HG03196 (cell line): ENCODE data around the gene SARNP.

ENCODE experiments used
- ATAC-seq: cut with Tn5 transposase; IDR thresholded peaks from one replicate; pipeline ENCODE4 v1.9.1; 2021; ENCODE audit not compliant: unreplicated experiment

SARNP gene

DNA sequence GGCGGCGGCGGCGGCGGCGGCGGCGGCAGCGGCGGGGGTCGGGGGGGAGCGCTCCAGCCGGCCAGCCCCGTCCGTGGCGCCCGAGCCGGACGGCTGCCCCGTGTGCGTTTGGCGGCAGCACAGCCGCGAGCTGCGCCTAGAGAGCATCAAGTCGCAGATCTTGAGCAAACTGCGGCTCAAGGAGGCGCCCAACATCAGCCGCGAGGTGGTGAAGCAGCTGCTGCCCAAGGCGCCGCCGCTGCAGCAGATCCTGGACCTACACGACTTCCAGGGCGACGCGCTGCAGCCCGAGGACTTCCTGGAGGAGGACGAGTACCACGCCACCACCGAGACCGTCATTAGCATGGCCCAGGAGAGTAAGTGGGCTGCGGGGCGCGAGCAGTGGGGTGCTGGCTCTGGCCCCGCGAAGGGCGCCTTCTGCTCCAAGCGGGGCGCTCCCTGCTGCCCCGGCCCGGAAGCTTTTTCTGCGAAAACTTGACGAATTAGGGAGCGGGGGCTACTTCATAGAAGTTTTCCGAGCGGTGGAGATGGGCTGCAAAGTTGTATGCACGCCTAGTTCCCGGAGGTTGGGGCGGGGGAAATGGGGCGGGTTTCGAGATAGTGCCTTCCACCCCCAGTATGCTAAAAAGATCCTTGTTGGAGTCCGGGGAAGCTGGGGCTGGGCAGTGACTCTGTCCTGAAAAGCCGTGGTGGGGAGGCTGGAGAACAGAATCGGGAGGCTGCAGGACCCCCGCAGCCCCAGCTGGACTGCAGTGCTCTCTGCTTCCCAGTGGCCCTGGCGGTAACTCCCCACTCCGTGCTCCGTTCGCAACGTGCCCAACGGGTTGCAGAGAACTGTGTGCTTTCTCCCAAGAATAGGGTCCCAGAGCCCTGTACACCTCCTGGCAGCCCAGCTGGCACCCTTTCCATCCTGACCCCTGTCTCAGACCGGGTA is 73.9 kb downstream of the SARNP start:
- ATAC-seq, result no peak

DNA sequence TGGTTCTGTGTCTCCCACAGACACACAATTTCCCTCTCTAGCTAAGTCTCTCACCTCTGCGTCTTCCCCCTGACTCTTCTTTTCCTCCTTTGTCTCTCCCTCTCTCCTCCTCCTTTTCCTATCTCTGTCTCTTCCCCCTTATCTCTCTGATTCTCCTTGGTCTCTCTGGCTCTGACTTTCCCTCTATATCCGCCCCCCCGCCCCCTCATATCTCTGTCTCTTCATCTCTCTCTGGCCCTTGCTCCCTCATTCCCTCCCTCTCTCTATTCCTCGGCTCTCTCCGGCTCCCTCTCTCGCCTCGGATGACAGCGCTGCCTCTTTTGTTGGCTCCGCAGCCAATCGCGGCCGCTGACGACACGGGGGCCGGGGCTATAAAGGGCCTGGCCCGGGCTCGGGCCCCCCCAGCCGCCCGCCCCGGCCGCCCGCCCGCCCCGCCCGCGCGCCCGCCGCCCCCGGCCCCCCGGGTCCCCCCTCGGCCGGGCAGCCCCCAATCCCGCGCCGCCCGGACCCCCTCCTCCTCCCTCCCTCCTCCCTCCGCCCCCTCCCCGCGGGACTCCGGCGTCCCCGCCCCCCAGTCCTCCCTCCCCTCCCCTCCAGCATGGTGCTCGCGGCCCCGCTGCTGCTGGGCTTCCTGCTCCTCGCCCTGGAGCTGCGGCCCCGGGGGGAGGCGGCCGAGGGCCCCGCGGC is 74.7 kb downstream of the SARNP start, which contains the start of gene GDF11:
Gene GDF11, plus strand, starts transcription at position 404 of the 687 bp plus-strand sequence. Its CDS starts 195 bp downstream, at position 599.
- peak; percentile 27 for ATAC-seq

DNA sequence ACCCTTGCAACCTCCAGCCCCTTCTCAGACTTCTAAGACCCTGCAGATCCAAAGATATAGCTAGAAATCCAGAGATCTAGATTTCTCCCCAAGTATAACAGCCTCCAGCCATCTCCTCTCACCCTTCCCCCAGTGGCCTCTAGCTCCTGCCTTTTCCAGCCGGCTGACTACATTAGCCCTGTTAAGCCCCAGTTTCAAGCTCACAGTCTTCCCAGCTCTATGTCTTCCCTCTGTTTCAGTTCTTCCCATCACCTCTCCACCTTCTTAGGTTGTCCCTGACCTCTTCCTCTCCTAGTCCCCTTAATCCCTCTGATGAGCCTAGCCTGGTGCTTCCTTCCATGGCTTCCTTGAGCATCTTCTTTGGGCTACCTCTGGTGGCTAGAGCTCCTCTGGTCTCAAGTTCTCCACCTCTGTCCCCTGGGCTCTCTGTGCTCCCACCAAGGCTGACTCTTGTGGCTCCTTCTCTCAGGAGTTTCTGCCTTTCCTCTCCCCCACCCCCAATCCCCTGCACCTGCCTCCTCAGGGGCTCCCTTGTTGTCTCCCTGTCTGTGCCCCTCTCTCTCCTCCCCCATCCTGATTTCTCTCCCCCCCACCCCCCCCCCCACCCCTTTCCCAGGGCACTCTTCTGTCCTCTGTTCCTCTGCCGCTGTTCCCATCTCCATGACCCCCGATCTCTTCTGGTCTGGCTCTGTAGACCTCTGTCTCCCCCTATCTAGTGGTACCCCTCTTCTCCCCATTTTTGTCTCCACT is 75.4 kb downstream of the SARNP start:
- ATAC-seq, result no peak

DNA sequence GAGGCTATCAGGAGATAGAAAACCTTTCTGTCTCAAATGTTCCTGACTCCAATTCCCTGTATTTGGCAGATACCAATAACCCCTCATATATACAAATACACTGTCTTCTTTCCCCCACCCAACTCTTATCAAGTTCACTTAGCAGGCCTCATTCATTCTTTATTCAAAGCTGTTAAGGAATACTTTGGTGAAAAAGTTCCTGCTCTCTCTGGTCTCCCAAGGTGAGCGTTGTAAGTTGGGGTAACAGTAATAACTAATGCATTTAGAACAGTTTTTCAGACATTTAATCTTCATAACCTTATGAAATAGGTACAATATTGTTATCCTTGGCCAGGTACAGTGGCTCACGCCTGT is 78.5 kb downstream of the SARNP start:
- ATAC-seq, result no peak

DNA sequence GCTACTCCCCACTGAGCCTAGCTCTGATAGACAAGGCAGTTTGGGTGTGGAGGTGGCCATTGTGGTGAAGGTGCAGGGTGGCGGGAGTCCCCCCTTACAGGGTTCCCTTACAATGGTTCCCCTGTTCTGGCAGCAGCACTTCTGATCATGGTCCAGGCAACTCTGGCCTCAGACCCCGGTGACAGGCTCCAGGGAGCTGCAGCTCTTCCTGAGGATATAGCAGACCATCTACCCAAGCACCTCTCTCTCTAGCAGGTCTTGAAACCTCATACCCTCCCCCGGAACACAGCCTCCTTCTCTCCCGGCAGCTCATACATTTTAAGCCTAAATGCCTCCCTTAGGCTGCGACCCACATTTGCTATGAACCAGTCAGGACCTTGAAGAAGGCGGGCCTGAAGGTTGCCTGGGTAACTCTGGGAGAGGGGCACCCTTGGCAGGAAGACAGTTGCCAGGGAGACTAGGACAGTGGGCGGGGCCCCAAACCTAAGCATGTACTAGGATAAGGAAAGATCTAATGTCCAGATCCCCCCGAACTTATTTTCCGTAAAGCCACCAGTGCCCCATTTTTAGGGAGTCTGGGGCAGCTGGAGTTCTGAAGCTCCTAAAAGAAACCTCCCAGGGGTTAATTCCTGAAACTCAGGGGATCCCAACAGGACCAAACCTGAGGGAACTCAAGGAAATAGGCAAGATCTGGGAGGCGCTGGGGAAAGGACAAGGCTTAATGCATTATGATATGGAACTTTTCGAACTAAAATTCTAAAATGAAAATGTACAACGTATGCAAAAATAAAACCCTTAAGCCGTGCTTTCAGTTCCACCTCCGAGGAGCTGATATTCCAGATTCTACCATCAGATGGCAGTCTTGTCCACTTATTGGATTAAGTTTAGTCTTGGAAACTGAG is 79.2 kb downstream of the SARNP start:
- peak; percentile 87 for ATAC-seq

DNA sequence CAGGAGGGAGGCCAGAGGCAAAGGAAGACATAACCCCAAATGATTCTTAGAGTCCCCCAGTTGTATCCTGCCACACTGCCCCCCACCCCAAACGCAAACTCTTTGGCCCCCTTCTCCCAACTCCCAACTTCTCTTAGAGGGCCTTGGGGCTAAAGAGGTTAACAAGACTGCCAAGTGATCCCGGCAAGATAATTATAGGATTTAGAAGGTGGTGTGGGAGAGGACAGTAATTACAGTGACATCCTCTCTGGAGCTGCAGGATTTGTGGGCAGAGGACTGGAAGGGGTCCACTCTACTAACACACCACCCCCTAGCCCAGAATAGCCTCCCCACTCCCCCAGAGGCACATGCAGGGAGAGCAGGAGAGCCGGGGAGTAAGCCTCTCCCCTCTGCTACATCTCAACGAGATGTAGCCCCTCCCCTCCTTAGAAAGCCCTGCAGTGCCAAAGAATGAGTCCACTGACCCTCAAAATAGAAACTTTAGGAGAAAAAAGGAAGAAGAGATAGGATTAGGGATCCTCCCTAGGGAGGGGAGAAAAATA is 79.9 kb downstream of the SARNP start:
- ATAC-seq, result no peak

DNA sequence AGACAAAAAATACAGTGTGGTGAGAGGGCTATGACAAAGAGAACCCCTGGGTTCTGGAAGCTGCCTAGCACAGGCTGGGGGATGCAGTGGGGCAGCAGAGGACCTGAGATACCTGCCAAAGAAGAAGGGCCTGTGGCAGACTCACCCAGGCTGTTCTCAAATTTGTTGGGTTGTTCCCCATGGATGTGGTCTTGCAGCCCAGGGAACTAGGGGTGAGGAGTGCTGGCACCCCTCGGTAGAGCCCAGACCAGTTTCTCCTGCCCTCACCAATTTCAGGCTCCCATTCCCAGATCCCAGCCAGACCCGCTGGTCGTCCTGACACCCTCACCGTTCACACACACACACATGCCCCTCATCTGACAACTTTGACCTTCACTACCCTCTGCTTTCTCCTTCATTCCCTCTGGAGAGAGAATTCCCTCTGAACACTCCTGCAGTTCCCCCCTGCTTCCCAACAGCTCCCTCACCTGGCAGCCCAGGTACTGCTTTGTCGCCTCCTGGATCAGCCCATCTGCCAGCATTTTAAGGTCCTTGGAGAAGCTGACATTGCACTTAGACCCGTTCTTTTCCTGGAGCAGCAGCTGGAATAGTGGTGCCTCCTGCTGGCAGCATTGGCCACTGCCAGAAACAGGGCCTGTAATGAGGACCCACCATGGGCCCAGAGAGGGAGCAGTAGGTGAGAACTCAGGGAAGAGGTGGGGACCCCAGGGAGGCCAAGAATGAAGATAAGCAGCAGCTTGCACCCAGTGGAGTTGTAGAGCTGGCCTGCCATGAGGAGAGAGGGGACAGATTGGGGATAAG is 80.5 kb downstream of the SARNP start:
- no peak for ATAC-seq

DNA sequence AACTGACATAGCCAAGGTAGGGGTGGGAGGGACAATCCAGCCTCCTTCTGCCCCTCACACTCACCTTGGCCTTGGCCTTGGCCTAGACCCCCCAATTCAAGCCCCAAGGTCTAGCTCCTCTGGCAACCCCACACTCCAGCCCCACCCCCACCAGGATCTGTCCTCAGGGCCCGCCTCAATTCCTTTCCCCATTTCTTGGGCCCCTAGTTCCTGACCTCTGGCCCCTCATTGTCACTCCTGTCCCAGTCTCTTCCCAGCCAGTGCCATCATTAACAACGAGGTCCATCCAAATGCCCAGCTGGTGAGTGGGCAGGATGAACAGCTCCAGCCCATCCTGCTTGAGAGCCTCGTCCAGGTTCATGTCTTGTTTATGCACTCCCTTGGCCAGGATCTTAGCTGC is 81.4 kb downstream of the SARNP start:
- ATAC-seq, result no peak

DNA sequence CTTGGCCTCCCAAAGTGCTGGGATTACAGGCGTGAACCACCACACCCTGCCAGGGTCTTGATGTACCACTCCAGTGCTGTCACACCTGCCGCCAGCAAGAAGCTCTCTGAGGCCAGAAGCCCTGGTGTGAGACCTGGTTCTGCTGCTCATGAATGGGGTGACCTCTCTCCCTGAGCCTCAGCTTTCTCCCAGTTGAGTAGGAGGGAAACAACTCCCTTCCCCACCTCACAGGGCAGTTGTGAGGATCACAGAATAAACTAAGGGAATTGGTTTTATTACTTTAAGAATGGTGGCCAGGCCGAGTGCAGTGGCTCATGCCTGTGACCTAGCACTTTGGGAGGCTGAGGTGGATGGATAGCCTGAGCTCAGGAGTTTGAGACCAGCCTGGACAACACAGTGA is 82.9 kb downstream of the SARNP start:
- no peak for ATAC-seq

DNA sequence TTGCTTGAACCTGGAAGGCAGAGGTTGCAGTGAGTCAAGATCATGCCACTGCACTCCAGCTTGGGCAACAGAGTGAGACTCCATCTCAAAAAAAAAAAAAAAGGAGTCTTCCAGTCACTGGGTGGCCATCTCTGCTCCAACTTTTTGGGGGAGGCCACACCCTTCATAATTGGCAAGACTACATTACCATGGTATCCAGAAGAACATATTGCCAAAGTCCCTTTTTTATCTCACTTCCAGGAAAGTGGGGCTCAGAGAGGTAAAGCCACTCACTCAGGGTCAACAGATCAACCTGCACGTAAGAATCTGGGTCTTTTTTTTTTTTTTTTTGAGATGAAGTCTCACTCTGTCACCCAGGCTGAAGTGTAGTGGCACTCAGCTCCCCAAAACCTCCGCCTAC is 83.7 kb downstream of the SARNP start:
- no peak for ATAC-seq

DNA sequence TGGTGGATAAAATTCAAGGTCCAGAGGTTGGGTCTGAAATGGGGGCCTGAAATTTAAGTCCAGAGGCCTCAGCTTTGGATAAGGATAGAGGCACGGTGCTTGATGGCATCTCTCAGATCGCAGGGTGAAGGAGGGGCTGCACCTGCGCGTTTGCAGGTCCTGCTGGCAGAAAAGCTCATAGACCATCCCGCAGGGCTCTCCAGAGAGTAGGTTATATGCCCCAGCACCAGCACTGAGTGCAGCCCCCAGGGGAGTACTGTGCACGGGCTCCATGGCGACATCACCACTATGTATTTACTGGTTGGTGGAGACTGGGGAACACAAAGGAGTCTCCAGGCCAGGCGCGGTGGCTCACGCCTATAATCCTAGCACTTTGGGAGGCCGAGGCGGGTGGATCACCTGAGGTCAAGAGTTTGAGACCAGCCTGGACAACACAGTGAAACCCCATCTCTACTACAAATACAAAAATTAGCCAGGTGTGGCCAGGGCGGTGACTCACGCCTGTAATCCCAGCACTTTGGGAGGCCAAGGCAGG is 84.4 kb downstream of the SARNP start:
- no peak for ATAC-seq

DNA sequence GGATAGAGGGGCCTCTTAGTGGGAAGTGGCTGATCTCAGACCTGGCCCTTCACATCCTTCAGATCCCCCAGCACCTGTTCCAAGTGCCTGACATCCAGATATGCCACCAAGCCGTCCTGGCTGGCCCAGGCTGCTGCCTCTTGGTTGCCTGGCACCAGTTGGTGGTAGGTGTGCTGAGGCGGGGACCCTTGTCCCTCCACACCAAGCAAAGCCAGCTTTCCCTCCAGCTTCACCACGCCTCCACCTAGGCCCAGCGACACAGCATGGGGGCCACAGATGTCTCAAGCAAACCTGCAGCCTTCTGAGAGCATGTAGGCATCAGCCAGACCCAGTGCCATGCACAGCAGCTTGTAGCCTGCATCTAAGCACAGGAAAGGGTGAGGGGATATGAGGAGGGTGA is 85.2 kb downstream of the SARNP start:
- ATAC-seq, result no peak

DNA sequence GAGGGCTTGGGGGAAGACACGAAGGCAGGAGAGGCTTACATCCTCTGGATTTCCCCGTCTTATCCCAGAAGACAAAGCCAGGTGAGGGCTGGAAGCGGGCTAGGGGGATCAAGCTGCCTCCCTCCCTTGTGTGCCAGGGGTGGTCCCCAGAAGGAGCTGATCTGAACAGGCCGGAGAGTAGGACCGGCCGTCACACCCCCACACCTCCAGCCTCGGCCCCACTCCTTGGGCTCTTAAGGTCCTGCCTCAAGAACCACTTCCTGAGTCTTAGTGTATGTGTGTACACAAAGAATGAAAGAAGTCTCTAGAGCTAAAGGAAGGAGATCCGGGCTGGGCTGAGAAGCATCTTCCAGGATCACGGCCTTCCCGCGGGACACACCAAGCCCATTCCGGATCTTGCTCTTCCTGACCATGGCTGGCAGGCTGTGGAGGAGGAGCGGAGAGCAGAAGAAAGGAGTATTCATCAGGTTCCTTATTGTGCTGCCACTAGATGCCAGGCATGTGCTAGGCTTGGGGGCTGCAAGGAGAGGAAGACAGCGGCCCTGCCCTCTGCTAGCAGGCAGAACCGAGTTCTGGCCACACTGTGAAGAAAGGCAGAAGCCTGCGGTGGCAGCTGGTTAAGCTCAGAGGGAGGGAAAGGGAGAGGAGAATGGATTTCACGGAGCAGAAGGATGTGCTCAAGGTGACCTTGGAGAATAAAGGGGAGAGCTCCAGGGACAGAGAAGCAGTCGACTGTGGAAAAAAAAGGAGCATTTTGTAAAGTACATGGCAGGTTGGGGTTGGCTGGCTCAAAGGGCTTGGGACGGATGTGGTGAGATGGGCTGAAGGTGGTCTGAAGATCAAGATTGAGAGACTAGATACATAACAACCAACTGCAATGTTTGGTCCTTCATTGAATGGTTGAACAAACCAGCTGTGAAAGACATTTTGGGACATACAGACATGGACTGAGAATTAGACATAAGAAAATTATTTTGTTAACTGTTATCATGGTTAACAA is 87.4 kb downstream of the SARNP start:
- peak; percentile 38 for ATAC-seq

DNA sequence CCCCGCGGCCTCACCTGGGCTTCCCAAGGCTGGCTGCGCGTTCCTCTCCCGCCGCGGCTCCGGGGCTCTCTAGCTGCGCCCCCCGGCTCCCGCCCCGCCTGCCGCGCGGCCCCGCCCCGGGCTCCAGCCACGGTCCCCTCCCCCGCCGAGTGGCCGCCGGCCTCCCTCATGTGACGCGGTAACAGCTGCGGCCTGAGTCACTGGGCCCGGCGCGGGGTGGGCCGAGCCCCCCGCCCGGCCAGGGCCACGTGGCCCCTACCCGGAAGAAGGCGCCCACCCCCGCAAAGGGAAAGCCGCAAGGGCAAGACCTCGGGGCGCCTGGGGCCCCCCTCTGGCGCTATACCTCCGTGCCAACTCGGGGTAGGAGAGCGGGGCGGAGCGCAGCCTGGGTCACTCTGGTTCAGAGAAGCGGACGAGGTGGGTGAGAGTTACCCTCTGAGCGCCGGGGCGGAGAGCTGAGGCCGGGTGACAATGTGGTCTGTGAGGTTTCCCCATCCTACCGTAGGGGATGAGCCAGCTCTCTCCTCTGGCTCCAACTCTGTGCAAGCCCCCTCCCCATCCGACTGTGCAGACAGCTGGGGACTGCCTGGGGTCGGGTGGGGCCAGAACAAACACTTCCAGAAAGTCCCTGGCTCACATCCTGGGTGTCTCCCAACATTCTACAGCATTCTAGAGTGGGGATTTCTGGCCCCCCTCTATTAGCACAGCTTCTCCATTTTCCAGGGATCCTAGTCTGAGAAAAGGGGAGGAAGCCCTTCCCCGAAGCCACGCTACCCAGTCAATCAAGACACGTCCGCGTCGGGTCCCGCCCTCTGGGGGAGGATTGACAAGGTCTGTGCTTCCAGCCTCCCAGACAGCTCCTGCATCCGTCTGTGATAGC is 88.3 kb downstream of the SARNP start, which contains the start of gene CD63:
Gene CD63, minus strand, starts transcription at position 71 of the 880 bp plus-strand sequence. CDS start 668 bp downstream, outside the sequence.
- ATAC-seq, result peak; percentile 61

DNA sequence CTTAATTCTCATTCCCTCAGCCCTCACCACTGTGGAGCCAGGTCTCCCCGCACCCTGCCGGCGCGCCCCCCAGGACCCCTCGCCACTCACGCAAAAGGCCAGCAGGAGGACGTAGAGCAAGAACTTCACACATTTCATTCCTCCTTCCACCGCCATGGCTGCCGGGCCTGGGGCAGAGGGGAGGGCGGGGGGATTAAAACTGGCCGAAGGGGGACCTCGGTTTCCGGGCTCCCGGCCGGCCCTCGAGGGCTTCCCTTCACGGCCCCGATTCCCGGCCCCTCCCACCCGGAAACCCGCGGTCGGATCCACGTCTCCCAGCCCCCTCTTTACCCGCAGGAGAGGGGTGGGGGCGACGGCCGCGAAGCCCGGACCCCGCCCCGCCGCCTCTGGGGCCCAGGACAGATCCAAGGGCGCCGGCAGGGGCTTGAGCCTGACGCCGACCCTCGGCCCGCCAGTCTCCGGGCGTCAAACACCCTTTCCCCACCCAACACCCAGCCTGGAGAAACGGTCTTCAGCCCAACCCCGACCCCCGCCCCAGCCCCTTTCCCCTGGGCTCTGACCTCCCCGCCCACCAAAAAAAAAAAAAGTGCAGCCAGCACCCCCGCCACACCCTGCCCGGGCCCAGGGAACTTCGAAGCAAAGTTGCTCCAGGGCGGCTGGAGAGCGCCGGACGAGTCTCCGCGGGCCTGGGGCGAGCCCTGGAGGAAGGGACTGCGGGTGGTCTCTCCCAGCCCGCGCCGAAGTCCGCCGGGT is 89.2 kb downstream of the SARNP start:
- no peak for ATAC-seq

DNA sequence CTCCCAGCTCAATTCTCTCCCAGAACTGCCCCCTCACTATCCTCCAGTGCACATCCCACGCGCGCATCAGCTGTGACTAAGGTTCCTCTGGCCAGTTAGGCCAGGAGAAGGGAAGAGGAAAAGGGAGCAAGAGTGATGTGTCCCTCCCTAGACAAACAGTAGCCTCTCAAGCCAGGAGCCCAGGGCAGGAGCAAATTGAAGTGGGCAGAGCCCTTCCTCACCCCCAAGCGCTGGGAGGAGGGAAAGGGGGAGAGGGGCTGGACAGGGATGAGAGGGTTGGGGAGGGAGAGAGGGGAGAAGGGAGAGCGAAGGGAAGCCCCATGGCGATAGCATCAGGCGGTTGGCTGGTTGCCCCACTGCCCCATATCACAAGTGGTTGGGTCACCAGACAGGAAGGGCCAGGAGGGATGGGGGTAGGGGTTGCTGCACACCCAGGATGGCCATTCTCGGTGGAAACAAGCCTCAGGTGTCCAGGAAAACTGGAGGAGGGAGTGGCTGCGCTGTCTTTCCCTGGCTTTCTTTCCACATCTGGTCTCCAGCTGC is 89.8 kb downstream of the SARNP start:
- no peak for ATAC-seq
